Muscle of leg (tissue), 11 donors: Measurements from ENCODE around the gene ZNRD2. TPM values are rescaled to one million over a fixed set of nuclear protein-coding genes. Genes with fewer than 3 reads are reported as not detected.

Source experiments
- DNase-seq: peaks from one replicate; pipeline ENCODE4 v3.0.0; 2013
- H3K27ac ChIP-seq: one replicate; pipeline ENCODE4 v1.5.1; 2013; ENCODE audit warnings: mild to moderate bottlenecking, low read length, control low read depth
- H3K27me3 ChIP-seq: one replicate; pipeline ENCODE4 v1.6.1; 2013; ENCODE audit warnings: low read length; ENCODE audit not compliant: control insufficient read depth, insufficient read depth
- H3K36me3 ChIP-seq: one replicate; pipeline ENCODE4 v1.6.1; 2013; ENCODE audit warnings: low read length; ENCODE audit not compliant: control insufficient read depth, insufficient read depth
- H3K4me1 ChIP-seq: one replicate; pipeline ENCODE4 v1.6.1; 2013; ENCODE audit warnings: low read length; ENCODE audit not compliant: control insufficient read depth, insufficient read depth
- H3K4me3 ChIP-seq: one replicate; pipeline ENCODE4 v1.5.1; 2013; ENCODE audit warnings: low read length, control low read depth
- H3K9me3 ChIP-seq: replicated peaks from 2 replicates; pipeline ENCODE4 v1.6.1; 2013; ENCODE audit warnings: low read depth, low read length; ENCODE audit not compliant: control insufficient read depth
- whole genome bisulfite sequencing: methylation state at CpG from one replicate; pipeline ENCODE4 v1.1.5; 2013; ENCODE audit warnings: missing lambda C conversion rate; ENCODE audit not compliant: insufficient coverage; 5-methylcytosine and 5-hydroxymethylcytosine counted together
- polyA plus RNA-seq, 8 donors: library from polyadenylated mRNA; unstranded; fragments of 120-200 nt; gene quantifications; one replicate each; pipeline versions ENCODE4 v1.2.1 to v1.2.3, GENCODE V29; 2013; ENCODE audit warnings: inconsistent platforms in 1 of 8, low replicate concordance in 1 of 8; ENCODE audit not compliant: insufficient read length in 8 of 8, insufficient read depth in 1 of 8
- total RNA-seq: library from RNA; stranded (reverse); fragments of 120-200 nt; gene quantifications from one replicate; pipeline ENCODE4 v1.2.4, GENCODE V29; 2013

The ZNRD2 gene
- total and polyA plus RNA-seq, 9 donors: 24.4 to 63.1 (median 56.5) TPM

GRCh38 chr11:65617990-65618751, 47.9 kb downstream of the ZNRD2 start:
- H3K36me3 ChIP-seq: peaks cover 62% of the 10 kb centered on the region
- WGBS: 88% methylated on average over 28 of the region's 33 CpGs
- H3K27ac ChIP-seq: no peak overlapping the region
- no peak overlapping the region for H3K4me3 ChIP-seq
- no peaks in the 10 kb centered on the region for H3K9me3 ChIP-seq
- H3K4me1 ChIP-seq: peaks cover 19% of the 10 kb centered on the region
- no peak for DNase-seq
- no peaks in the 10 kb centered on the region for H3K27me3 ChIP-seq

DNA sequence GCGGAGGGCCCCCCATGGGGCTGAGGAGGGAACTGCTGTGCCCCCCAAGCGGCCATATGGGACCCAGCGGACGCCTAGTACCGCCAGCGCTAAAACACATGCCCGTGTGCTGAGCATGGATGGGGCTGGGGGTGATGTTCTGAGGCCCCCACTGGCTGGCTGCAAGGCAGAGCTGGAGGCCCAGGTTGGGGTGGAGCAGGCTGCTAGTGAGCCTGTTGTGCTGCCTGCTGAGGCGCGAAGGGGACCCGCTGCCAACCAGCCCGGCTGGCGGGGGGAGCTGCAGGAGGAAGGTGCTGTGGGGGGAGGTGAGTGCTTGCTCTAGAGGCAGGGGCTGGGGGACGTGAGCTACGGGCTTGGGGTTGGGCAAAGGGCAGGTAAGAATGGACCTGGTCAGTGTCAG, 48.5 kb downstream of the ZNRD2 start:
- Histone ChIP-seq H3K36me3 (peaks cover 68% of the 10 kb centered on the region), H3K9me3 (no peaks in the 10 kb centered on the region), H3K27ac (no peak overlapping the region), H3K27me3 (no peaks in the 10 kb centered on the region), H3K4me1 (peaks cover 14% of the 10 kb centered on the region), H3K4me3 (no peak overlapping the region)
- no peak for DNase-seq
- 85% methylated on average over 13 of the region's 14 CpGs for whole genome bisulfite sequencing

GRCh38 chr11:65619281-65619928, 49.1 kb downstream of the ZNRD2 start:
- no peak overlapping the region for H3K4me3 ChIP-seq
- H3K27me3 ChIP-seq: no peaks in the 10 kb centered on the region
- H3K36me3 ChIP-seq: peaks cover 74% of the 10 kb centered on the region
- no peak for DNase-seq
- H3K4me1 ChIP-seq: peaks cover 12% of the 10 kb centered on the region
- H3K27ac ChIP-seq: no peak overlapping the region
- WGBS: 91% methylated on average over 21 of the region's 29 CpGs
- H3K9me3 ChIP-seq: no peaks in the 10 kb centered on the region

DNA sequence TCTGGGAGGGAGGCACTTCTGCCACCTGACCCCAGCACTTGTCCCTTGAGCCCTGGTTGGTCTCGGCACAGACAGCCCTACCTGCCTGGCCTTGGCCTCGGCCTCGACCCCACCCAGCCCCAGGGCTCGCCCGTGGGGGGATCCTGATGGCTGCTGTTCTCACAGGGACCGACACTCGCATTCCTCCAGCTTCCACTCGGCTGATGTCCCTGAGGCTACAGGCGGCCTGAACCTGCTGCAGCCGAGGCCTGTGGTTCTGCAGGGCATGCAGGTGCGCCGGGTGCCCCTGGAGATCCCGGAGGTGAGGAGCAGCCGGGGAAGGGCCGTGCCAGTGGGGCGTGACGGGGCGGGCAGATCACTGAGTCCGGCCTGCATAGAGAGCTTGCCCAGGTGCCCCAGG, 50.4 kb downstream of the ZNRD2 start:
- no peak overlapping the region for H3K27ac ChIP-seq
- peaks cover 86% of the 10 kb centered on the region for H3K36me3 ChIP-seq
- no peaks in the 10 kb centered on the region for H3K9me3 ChIP-seq
- DNase-seq: no peak
- no peaks in the 10 kb centered on the region for H3K27me3 ChIP-seq
- WGBS: 90% methylated on average over 18 of the region's 19 CpGs
- H3K4me3 ChIP-seq: no peak overlapping the region
- H3K4me1 ChIP-seq: peaks cover 12% of the 10 kb centered on the region

DNA sequence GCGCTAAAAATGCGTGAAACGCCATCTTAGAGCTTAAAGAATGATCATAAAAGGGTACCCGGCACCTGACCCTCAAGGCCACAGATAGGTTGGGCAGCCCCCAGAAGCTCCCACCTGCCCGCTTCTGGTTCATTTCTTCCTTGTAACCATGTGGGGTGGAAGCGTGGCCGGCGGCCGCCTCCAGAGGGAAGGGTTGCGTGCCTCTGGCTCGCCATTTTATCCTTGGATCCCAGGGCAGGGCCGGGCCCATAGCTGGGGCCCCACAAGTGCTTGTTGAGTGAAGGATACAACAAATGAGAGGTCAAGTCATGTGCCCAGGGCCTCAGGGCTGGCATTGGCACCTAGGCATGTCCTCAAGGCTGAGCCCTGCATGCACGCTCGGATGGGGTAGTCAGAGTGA, 51.2 kb downstream of the ZNRD2 start:
- Histone ChIP-seq H3K9me3 (no peaks in the 10 kb centered on the region), H3K27me3 (no peaks in the 10 kb centered on the region), H3K4me1 (peaks cover 9% of the 10 kb centered on the region), H3K36me3 (peaks cover 94% of the 10 kb centered on the region), H3K27ac (no peak overlapping the region), H3K4me3 (no peak overlapping the region)
- no peak for DNase-seq
- 90% methylated on average over 13 of the region's 14 CpGs for WGBS

Other genes starting within 250 kb of the ZNRD2 start
- gene DPF2, start 236.6 kb upstream of the ZNRD2 start, total RNA-seq: 31.0 TPM
- 10 to 100 TPM; 43.9 to 62.4 (median 52.2) TPM for gene DPF2, start 236.6 kb upstream of the ZNRD2 start, polyA plus RNA-seq
- 0.22 TPM for gene TIGD3, start 215.7 kb upstream of the ZNRD2 start, total RNA-seq
- gene TIGD3, start 215.7 kb upstream of the ZNRD2 start, polyA plus RNA-seq: under 1 TPM; 0.12 to 0.32 (median 0.20) TPM
- gene SLC25A45, start 187.8 kb upstream of the ZNRD2 start, total RNA-seq: 5.0 TPM
- 1 to 10 TPM; 4.0 to 8.3 (median 5.3) TPM for gene SLC25A45, start 187.8 kb upstream of the ZNRD2 start, polyA plus RNA-seq
- gene FRMD8, start 183.8 kb upstream of the ZNRD2 start, total RNA-seq: 8.8 TPM
- gene FRMD8, start 183.8 kb upstream of the ZNRD2 start, polyA plus RNA-seq: 10 to 100 TPM in 6 of 8 donors, 1 to 10 TPM in 2; 8.2 to 12.4 (median 10.3) TPM
- gene NEAT1, start 147.7 kb upstream of the ZNRD2 start, total RNA-seq: 15.6 TPM
- 100 to 1,000 TPM in 2 of 8 donors, 10 to 100 TPM in 6; 36.3 to 203 (median 72.2) TPM for gene NEAT1, start 147.7 kb upstream of the ZNRD2 start, polyA plus RNA-seq
- gene MALAT1, start 71.4 kb upstream of the ZNRD2 start, total RNA-seq: 4,773 TPM
- gene MALAT1, start 71.4 kb upstream of the ZNRD2 start, polyA plus RNA-seq: 100 to 1,000 TPM; 135 to 278 (median 159) TPM
- gene SCYL1, start 45.4 kb upstream of the ZNRD2 start, total RNA-seq: 42.9 TPM
- 10 to 100 TPM; 43.0 to 62.9 (median 51.9) TPM for gene SCYL1, start 45.4 kb upstream of the ZNRD2 start, polyA plus RNA-seq
- 50.2 TPM for gene LTBP3, start 12.1 kb upstream of the ZNRD2 start, total RNA-seq
- gene LTBP3, start 12.1 kb upstream of the ZNRD2 start, polyA plus RNA-seq: 100 to 1,000 TPM; 115 to 204 (median 159) TPM
- 46.1 TPM for gene FAM89B, start 2.1 kb downstream of the ZNRD2 start, total RNA-seq
- gene FAM89B, start 2.1 kb downstream of the ZNRD2 start, polyA plus RNA-seq: 10 to 100 TPM; 32.5 to 53.2 (median 41.7) TPM
- gene EHBP1L1, start 5.6 kb downstream of the ZNRD2 start, total RNA-seq: 176 TPM
- 100 to 1,000 TPM; 209 to 388 (median 297) TPM for gene EHBP1L1, start 5.6 kb downstream of the ZNRD2 start, polyA plus RNA-seq
- 0.31 TPM for gene KCNK7, start 25.3 kb downstream of the ZNRD2 start, total RNA-seq
- gene KCNK7, start 25.3 kb downstream of the ZNRD2 start, polyA plus RNA-seq: 1 to 10 TPM in 4 of 8 donors, under 1 TPM in 4; 0.39 to 1.9 (median 0.95) TPM
- gene MAP3K11, start 43.7 kb downstream of the ZNRD2 start, total RNA-seq: 19.9 TPM
- 10 to 100 TPM; 26.1 to 37.2 (median 30.5) TPM for gene MAP3K11, start 43.7 kb downstream of the ZNRD2 start, polyA plus RNA-seq
- 6.6 TPM for gene PCNX3, start 45.3 kb downstream of the ZNRD2 start, total RNA-seq
- gene PCNX3, start 45.3 kb downstream of the ZNRD2 start, polyA plus RNA-seq: 10 to 100 TPM; 15.9 to 24.7 (median 20.8) TPM
- 27.7 TPM for gene SIPA1, start 67.6 kb downstream of the ZNRD2 start, total RNA-seq
- 10 to 100 TPM; 36.2 to 49.6 (median 40.9) TPM for gene SIPA1, start 67.6 kb downstream of the ZNRD2 start, polyA plus RNA-seq
- 18.8 TPM for gene RELA, start 92.4 kb downstream of the ZNRD2 start, total RNA-seq
- gene RELA, start 92.4 kb downstream of the ZNRD2 start, polyA plus RNA-seq: 10 to 100 TPM; 38.6 to 54.2 (median 44.5) TPM
- gene KAT5, start 141.8 kb downstream of the ZNRD2 start, total RNA-seq: 40.4 TPM
- gene KAT5, start 141.8 kb downstream of the ZNRD2 start, polyA plus RNA-seq: 10 to 100 TPM; 31.1 to 45.4 (median 39.7) TPM
- gene RNASEH2C, start 150.3 kb downstream of the ZNRD2 start, total RNA-seq: 35.1 TPM
- gene RNASEH2C, start 150.3 kb downstream of the ZNRD2 start, polyA plus RNA-seq: 10 to 100 TPM; 23.3 to 37.8 (median 25.6) TPM
- gene AP5B1, start 210.5 kb downstream of the ZNRD2 start, total RNA-seq: 1.6 TPM
- gene AP5B1, start 210.5 kb downstream of the ZNRD2 start, polyA plus RNA-seq: 1 to 10 TPM; 1.6 to 3.4 (median 2.2) TPM
- gene OVOL1, start 216.6 kb downstream of the ZNRD2 start, total RNA-seq: not detected
- 1 to 10 TPM in 1 of 8 donors, under 1 TPM in 2, not detected in 5; 0.32 to 1.7 (median 0.41) TPM for gene OVOL1, start 216.6 kb downstream of the ZNRD2 start, polyA plus RNA-seq